ENCODE results near the gene TAPBP.

TAPBP gene

DNA sequence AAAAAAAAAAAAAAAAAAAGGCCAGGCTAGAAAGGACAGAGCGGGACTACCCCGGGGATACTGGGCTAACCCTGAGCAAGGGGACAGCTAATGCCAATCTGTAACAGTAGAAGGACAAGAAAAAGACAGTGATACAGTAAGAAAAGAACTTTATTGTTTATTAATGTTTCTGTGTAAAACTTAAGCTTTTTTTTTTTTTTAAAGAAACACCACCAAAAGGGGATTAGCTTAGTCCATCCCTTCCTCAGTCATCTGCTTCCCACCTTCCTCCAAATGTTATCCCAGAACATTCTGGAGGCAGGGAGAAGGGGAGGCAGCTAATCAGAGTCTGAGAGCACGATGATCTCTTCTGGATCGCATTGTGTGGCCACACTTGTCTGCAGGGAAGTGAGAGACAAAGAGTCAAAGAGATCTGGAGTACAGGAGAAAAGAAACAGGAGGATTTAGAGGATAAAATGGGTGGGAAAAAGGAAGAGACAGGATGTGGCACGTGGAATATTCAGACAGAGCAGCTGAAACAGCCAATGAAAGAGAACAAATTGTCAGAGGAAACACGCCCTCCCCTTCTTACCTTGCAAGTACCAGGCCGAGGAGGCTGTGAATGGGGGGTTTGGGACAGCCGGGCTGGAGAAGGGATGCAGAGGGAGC, 4.7 kb upstream of the TAPBP start:
- DNase-seq, result no peak

- DNase-seq, result peak; percentile 97
Measured at GRCh38 chr6:33317669-33318425, 4.0 kb upstream of the TAPBP start, which contains the start of gene ZBTB22. Gene ZBTB22, minus strand, starts transcription at chr6:33317744. Its CDS starts 828 bp downstream, at chr6:33316916.

GRCh38 chr6:33317419-33317668, 3.5 kb upstream of the TAPBP start:
- no peak for DNase-seq

- no peak for DNase-seq
Measured at GRCh38 chr6:33316603-33317418, 2.9 kb upstream of the TAPBP start.

GRCh38 chr6:33315793-33316602, 2.1 kb upstream of the TAPBP start:
- DNase-seq, result no peak

DNA sequence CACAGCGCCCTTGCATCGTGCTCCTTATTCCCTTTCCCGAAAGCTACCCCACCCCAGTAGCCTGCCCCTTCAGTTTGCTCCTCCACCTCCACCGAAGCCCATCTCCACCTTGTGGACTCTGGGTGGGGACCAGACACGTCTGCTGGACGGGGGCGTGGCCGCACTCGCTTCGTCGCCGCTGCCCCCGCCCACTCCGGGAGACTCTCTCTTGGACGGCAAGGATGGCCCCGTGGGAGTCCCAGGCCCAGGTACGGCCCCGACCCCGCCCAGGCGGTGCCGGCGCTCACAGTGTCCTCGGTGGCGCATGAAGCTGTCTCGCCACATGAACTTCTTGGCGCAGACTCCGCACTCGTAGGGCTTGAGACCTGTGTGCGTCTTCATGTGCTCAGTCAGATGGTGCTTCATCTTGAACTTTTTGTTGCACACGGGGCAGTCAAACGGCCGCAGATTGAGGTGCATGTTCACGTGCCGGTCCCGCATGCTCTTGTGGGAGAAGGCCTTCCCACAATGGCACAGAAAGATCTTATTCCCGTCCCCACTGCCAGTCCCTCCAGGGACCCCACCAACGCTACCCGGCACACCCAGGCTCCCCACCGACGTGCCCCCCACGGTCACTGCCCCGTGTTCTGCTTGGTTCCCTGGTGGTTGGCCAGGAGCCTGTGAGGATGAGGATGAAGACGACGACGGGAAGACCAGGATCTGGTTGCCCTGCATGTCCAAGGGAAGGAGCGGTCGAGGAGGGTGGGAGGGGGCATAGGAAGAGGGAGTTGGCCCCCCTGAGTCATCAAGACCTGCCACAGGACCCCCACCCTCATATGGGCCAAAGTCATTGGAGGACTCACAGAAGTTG, 1.3 kb upstream of the TAPBP start:
- DNase-seq, result peak; percentile 33

DNA sequence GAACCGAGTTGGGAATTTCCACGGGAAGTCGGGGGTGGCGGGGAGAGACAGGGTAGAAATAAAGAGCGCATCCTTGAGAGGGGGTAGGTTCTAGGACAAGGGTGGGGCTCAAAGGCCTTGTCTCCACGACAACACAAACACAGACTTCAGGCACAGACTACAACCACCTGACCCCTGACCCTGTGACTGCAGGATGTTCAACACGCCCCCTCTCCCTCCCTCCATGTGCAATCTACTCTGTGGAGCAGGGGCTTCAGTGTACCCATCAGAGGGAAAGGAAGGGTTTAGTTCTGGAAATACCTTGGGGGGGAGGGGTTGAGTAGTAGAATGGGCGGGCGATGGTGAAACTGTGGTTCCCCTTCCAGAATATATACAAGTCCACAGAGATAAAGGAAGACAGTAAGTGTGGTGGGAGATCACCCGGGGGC, 651 bp upstream of the TAPBP start:
- DNase-seq, result peak; percentile 47

GRCh38 chr6:33313105-33313708, 671 bp downstream of the TAPBP start:
- peak; percentile 42 for DNase-seq

GRCh38 chr6:33312361-33313104, 1.3 kb downstream of the TAPBP start:
- peak; percentile 86 for DNase-seq

DNA sequence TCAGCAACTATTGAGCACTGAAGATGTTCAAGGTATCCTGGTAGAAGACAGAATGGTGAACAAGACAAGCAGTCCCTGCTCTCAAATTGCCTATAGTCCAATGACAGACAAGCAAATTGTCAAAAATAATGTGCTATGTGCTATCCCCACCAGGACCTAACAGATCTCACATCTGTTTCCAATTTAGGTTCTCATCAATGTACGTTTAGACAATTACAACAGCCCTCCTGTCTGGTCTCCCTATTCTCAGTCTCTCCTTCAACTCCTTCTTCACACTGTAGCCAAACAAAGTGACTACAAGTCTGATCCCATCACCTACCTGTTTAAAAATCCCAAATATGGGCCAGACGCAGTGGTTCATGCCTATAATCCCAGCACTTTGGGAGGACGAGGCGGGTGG, 7.5 kb downstream of the TAPBP start:
- no peak for DNase-seq

GRCh38 chr6:33305052-33305451, 8.8 kb downstream of the TAPBP start:
- DNase-seq, result no peak

- no peak for DNase-seq
Measured at GRCh38 chr6:33304216-33304615, 9.7 kb downstream of the TAPBP start.

- DNase-seq, result no peak
Measured at GRCh38 chr6:33301877-33302276, 12.0 kb downstream of the TAPBP start.

- peak; percentile 89 for DNase-seq
Measured at GRCh38 chr6:33299237-33299944, 14.5 kb downstream of the TAPBP start.

- DNase-seq, result peak; percentile 67
Measured at GRCh38 chr6:33298773-33299236, 15.1 kb downstream of the TAPBP start, which contains the start of gene RGL2. Gene RGL2, minus strand, starts transcription at chr6:33298942. Its CDS starts 332 bp downstream, at chr6:33298610.

DNA sequence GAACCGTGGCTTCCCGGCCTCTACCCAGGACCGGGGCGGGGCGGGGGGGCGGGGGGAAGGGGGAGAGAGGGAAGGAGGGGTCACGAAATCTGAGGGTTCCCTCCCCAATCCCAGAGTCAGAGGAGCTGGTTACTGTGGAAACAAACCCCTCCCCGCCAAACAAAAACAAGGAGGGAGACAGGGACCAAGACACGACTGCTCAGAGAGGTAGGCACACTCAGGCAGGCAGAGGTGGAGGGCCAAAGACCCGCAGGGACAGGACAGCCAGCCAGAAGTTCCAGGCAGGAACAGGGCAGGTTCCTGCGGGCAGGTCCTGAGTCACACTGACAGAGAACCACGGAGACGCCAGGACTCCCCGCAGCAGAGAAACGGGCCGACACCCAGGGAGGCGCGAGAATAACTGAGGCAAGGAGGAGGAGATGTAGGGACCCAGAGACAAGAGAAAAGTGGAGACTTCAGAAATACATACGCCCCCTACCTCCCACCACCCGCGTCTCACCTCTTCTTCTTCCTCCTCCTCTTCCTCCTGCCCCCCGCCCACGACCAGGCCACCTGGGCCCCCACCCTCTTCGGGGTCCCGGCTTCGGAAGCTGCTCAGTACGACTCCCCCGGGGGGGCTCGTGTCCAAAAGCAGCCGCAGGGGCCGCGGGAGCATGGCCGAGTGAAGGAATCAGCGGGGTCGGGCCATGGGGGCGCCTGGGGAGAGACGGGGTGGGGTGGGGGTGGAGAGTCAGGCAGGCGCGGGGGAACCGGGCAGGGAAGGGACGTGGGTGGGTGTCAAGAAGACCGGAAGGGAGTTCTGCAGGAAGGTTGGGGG, 15.7 kb downstream of the TAPBP start:
- DNase-seq, result peak; percentile 15

DNA sequence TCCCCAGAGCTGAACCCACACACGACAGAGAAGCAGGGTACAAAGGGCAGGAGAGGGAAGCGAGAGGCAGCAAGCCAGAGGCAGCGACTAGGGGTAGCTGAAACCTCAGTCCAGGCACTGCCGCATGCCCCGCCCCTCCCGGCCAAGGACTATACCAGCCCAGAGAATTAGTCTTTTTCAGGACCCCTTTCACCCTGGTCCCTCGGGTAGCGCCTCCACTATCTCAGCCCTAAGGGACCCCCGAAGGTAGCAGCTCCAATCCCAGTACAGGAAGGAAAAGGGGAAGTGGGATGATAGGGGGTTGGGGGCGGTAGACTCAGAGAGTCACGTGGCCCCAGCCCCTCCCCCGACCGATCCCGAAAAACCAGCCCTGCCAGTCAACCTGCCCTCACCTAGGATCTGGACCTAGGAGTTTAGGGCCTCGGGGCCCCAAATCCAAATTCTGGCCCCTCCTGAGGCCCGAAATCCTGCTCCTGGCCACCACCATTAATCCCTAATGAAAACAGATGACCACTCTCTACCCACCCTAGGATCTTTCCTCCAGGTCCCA, 16.4 kb downstream of the TAPBP start:
- no peak for DNase-seq

DNA sequence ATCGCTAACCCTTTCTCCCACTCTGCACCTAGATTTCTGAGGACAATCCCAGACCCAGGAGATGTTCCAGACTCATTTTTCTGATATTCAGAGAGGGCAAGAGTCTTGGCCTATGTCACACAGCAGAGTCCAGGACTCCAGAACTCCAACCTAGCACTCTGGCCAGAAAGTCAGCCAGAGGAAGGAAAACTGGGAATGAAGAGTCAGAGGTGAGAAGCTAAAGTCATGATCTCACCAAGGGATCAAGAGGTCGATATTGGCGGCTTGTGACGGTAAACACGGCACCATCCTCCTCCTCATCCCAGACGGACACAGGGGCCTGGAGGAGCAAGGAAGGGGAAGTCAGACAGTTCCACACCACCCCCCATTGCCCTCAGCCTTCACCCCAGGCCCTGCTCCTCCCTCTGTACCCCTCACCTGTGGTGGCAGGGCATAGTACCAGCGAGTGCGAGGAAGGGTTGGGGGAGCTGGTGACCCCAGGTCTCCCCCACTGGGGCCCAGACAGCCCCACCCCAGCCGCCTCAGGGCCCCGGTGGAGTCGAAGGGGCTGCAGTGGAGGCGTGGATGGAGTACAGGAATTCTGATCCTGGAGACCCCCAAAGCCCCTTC, 17.0 kb downstream of the TAPBP start:
- DNase-seq, result no peak
